Right forelimb (tissue), 1 donor: ENCODE data around the gene GPLD1.

Source experiments
- DNase-seq: peaks from one replicate; pipeline ENCODE4 v3.0.0-alpha.2; 2018

The GPLD1 gene

DNA sequence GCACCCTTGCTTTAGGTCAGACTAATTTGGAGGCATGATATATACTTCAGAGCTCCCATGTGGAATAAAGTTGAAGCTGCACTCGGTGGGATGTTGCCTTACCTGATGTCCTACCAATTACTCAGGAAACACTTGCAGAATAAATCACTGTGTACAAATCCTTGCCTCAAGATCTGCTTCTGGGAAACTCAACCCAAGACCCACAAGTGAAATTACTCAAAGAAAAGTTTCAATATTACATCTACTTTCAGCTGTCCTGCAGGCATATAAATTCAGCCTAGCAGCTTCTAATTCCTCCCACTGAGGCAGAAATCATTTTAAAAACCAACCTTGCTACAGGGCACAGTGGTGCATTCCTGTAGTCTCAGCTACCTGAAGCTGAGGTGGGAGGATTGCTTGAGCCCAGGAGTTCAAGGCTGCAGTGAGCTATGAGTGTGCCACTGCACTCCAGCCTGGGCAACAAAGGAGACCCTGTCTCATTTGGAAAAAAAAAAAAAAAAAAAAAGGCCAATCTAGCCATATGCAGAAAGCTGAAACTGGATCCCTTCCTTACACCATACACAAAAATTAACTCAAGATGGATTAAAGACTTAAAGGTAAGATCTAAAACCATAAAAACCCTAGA, 110.8 kb downstream of the GPLD1 start:
- no peak for DNase-seq
